ENCODE data around the gene GNAQ. TPM values are rescaled to one million over a fixed set of nuclear protein-coding genes. Genes with fewer than 3 reads are reported as not detected.

Gene GNAQ
- polyA plus RNA-seq, 3 donors: 8.3 to 51.0 (median 9.6) TPM

GRCh38 chr9:77839459-77840140 is 192.0 kb downstream of the GNAQ start:
- no peak for TF ChIP-seq CTCF (IDR thresholded peaks at IDR 0.05)
- no peaks in the 10 kb centered on the region for H3K27me3 ChIP-seq (ENCODE audit: control insufficient read depth in 2 of 2, insufficient read depth in 2 of 2, low read length in 2 of 2)
- no peak overlapping the region for H2AFZ ChIP-seq (ENCODE audit: insufficient read depth, low read depth, low read length, poor library complexity, severe bottlenecking)
- no peaks in the 10 kb centered on the region for H3K9me3 ChIP-seq (replicated peaks in 1 of 2; ENCODE audit: control insufficient read depth in 1 of 2, insufficient read depth in 1 of 2, low read length in 2 of 2)
- Mint-ChIP-seq H3K4me3 (no peak overlapping the region), H3K36me3 (peaks cover 11 to 14% of the 10 kb centered on the region in 2 donors), H3K9me3 (no peaks in the 10 kb centered on the region), H3K4me1 (peaks cover 27% of the 10 kb centered on the region), H3K27me3 (ENCODE audit: low read depth in 3 of 3) (no peaks in the 10 kb centered on the region), H3K27ac (peak overlapping the region in 3 of 7 donors; percentile 30 to 74 (median 72))
- H3K79me2 ChIP-seq (ENCODE audit: insufficient read depth, low read length): peaks cover 95% of the 10 kb centered on the region
- H3K9ac ChIP-seq (ENCODE audit: insufficient read depth, low read length, poor library complexity, severe bottlenecking): no peak overlapping the region
- intact Hi-C loops (cut with micrococcal nuclease): loop anchor here in 1 of 2 donors (10.0 kb wide), 1 partner anchor 185 kb away; no protein-coding TSS in a partner anchor
- H3K4me1 ChIP-seq (ENCODE audit: control insufficient read depth in 1 of 2, insufficient read depth in 2 of 2, low read length in 2 of 2): peaks cover 4 to 8% of the 10 kb centered on the region in 2 donors
- H3K36me3 ChIP-seq (replicated peaks in 1 of 2; ENCODE audit: control insufficient read depth in 1 of 2, insufficient read depth in 2 of 2, low read length in 2 of 2): no peaks in the 10 kb centered on the region
- H3K4me2 ChIP-seq (replicated peaks; ENCODE audit: extremely low read depth, low read length, poor library complexity, severe bottlenecking): no peak overlapping the region
- H3K4me3 ChIP-seq (replicated peaks in 1 of 3; ENCODE audit: low read depth in 2 of 3, low read length in 3 of 3): no peak overlapping the region
- WGBS (ENCODE audit: insufficient coverage): 96% methylated on average over 2 of the region's 6 CpGs
- DNase-seq: no peak
- H4K20me1 ChIP-seq (ENCODE audit: insufficient read depth, low read length): peaks cover 87% of the 10 kb centered on the region
- peak overlapping the region in 1 of 2 donors; percentile 2 for H3K27ac ChIP-seq (ENCODE audit: low read depth in 1 of 2, low read length in 2 of 2)

DNA sequence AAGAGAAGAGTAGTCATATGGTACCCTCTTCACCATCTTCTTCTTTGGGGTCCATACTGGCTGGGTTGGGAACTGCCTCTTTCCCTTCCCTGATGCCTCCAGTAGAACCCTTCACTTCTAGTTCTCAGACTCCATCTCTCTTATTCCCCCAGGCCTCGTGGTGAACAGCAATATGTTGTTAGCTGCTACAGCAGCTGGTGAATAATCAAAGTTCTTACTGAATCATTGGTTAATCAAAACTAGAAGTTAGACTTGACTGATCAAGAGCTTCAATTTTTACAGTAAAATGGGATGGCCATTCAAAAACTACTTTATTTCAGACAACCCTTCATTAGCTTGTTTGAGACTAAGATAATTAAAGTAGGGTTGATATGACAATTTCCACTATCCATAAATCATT is 192.6 kb downstream of the GNAQ start:
- no peak for TF ChIP-seq CTCF (IDR thresholded peaks at IDR 0.05)
- H3K4me3 Mint-ChIP-seq: no peak overlapping the region

More for the DNA sequence above, 192.6 kb downstream of the GNAQ start:
- Histone ChIP-seq H3K4me1 (ENCODE audit: control insufficient read depth in 1 of 2, insufficient read depth in 2 of 2, low read length in 2 of 2) (peaks cover 4 to 8% of the 10 kb centered on the region in 2 donors), H3K4me3 (replicated peaks in 1 of 3; ENCODE audit: low read depth in 2 of 3, low read length in 3 of 3) (no peak overlapping the region), H3K36me3 (replicated peaks in 1 of 2; ENCODE audit: control insufficient read depth in 1 of 2, insufficient read depth in 2 of 2, low read length in 2 of 2) (no peaks in the 10 kb centered on the region), H2AFZ (ENCODE audit: insufficient read depth, low read depth, low read length, poor library complexity, severe bottlenecking) (no peak overlapping the region), H3K79me2 (ENCODE audit: insufficient read depth, low read length) (peaks cover 95% of the 10 kb centered on the region), H3K9ac (ENCODE audit: insufficient read depth, low read length, poor library complexity, severe bottlenecking) (no peak overlapping the region), H3K27me3 (ENCODE audit: control insufficient read depth in 2 of 2, insufficient read depth in 2 of 2, low read length in 2 of 2) (no peaks in the 10 kb centered on the region), H3K27ac (ENCODE audit: low read depth in 1 of 2, low read length in 2 of 2) (no peak overlapping the region), H4K20me1 (ENCODE audit: insufficient read depth, low read length) (peaks cover 86% of the 10 kb centered on the region), H3K4me2 (replicated peaks; ENCODE audit: extremely low read depth, low read length, poor library complexity, severe bottlenecking) (no peak overlapping the region), H3K9me3 (replicated peaks in 1 of 2; ENCODE audit: control insufficient read depth in 1 of 2, insufficient read depth in 1 of 2, low read length in 2 of 2) (no peaks in the 10 kb centered on the region)
- Mint-ChIP-seq H3K4me1 (peaks cover 29% of the 10 kb centered on the region), H3K27ac (peak overlapping the region in 2 of 7 donors; percentile 19 to 80), H3K36me3 (peaks cover 9 to 14% of the 10 kb centered on the region in 2 donors), H3K9me3 (no peaks in the 10 kb centered on the region), H3K27me3 (ENCODE audit: low read depth in 3 of 3) (no peaks in the 10 kb centered on the region)
- no CpG with 5 or more reads among the region's 1 CpG for WGBS (ENCODE audit: insufficient coverage)
- DNase-seq: no peak
- intact Hi-C loops (cut with micrococcal nuclease): no loop called here

Data from CD14-positive monocyte (primary cell).